Activated CD8-positive, alpha-beta T cell treated with anti-CD3 and anti-CD28 coated beads, Interleukin-2, amount 10 ng/mL, durations not matched to agents 7 days and 5 days (primary cell): ENCODE measurements around the gene NDUFS3. TPM values are rescaled to one million over a fixed set of nuclear protein-coding genes. Genes with fewer than 3 reads are reported as not detected.

Experiments
- ATAC-seq: fragments of 150-1000 bp; cut with Tn5 transposase; one replicate; pipeline ENCODE4 v1.10.0; 2021; ENCODE audit warnings: moderate library complexity
- CTCF ChIA-PET: fragments of 350-600 bp; sonication (Branson Sonifier 250); formaldehyde crosslinking; loops from one replicate; lab custom pipeline; 2021; ENCODE audit warnings: antibody characterized with exemption; lab: Charles Lee
- POLR2A ChIA-PET: fragments of 350-600 bp; sonication (Branson Sonifier 250); formaldehyde crosslinking; loops from one replicate; lab custom pipeline; 2021; ENCODE audit warnings: antibody characterized with exemption; lab: Charles Lee
- DNase-seq: peaks from one replicate; pipeline ENCODE4 v3.0.0-alpha.2; 2020
- H3K27ac Mint-ChIP-seq: one replicate; pipeline ENCODE4 v1.8.0; 2021; ENCODE audit warnings: mild to moderate bottlenecking, mixed read lengths
- H3K27me3 Mint-ChIP-seq: one replicate; pipeline ENCODE4 v1.8.0; 2021; ENCODE audit warnings: low read depth, mixed read lengths
- H3K36me3 Mint-ChIP-seq: one replicate; pipeline ENCODE4 v1.8.0; 2021; ENCODE audit warnings: low read depth, mixed read lengths
- H3K4me1 Mint-ChIP-seq: one replicate; pipeline ENCODE4 v1.8.0; 2021; ENCODE audit warnings: low read depth, mixed read lengths
- H3K4me3 Mint-ChIP-seq: one replicate; pipeline ENCODE4 v1.8.0; 2021; ENCODE audit warnings: mild to moderate bottlenecking, mixed read lengths
- H3K9me3 Mint-ChIP-seq: one replicate; pipeline ENCODE4 v1.8.0; 2022; ENCODE audit warnings: mixed read lengths; ENCODE audit not compliant: insufficient read depth
- total RNA-seq, 2 experiments: library from RNA; stranded (reverse); gene quantifications; one replicate each; pipeline ENCODE4 v1.2.3, GENCODE V29; 2021

NDUFS3 gene
- total RNA-seq, 2 experiments from 2014 or later: 114 to 121 TPM

GRCh38 chr11:47573321-47573720, 5.6 kb upstream of the NDUFS3 start:
- no peak for DNase-seq
- no peaks in the 10 kb centered on the region for H3K9me3 Mint-ChIP-seq
- CTCF ChIA-PET: interaction anchor here (1.7 kb wide), 1 partner anchor 19 kb away, joined by 6 read pairs; no protein-coding TSS in a partner anchor
- H3K4me1 Mint-ChIP-seq: peaks cover 18% of the 10 kb centered on the region
- H3K4me3 Mint-ChIP-seq: no peak overlapping the region
- POLR2A ChIA-PET: interaction anchor here (1.1 to 1.4 kb wide), 2 partner anchors 8 to 45 kb away, joined by 3 to 6 read pairs; partner anchors contain the start of gene PTPMT1
- peaks cover 71% of the 10 kb centered on the region for H3K36me3 Mint-ChIP-seq
- ATAC-seq: no peak
- H3K27ac Mint-ChIP-seq: no peak overlapping the region
- no peaks in the 10 kb centered on the region for H3K27me3 Mint-ChIP-seq

GRCh38 chr11:47577460-47578041, 1.3 kb upstream of the NDUFS3 start:
- H3K36me3 Mint-ChIP-seq: peaks cover 68% of the 10 kb centered on the region
- ATAC-seq (no peak), DNase-seq (no peak)
- peaks cover 33% of the 10 kb centered on the region for H3K4me1 Mint-ChIP-seq
- peak overlapping the region; percentile 63 for H3K27ac Mint-ChIP-seq
- POLR2A ChIA-PET: interaction anchor here (0.9 to 1.9 kb wide), 5 partner anchors 13 to 984 kb away, joined by 3 to 5 read pairs (median 5); partner anchors contain the start of genes AMBRA1 and PTPMT1
- no peaks in the 10 kb centered on the region for H3K9me3 Mint-ChIP-seq
- no peaks in the 10 kb centered on the region for H3K27me3 Mint-ChIP-seq
- CTCF ChIA-PET: interaction anchor here (0.8 to 1.9 kb wide), 3 partner anchors 14 to 275 kb away, joined by 3 to 6 read pairs (median 3); no protein-coding TSS in a partner anchor
- H3K4me3 Mint-ChIP-seq: peak overlapping the region; percentile 100

- Mint-ChIP-seq H3K27ac (no peak overlapping the region), H3K4me1 (peaks cover 29% of the 10 kb centered on the region), H3K4me3 (no peak overlapping the region), H3K9me3 (no peaks in the 10 kb centered on the region), H3K36me3 (peaks cover 43% of the 10 kb centered on the region), H3K27me3 (no peaks in the 10 kb centered on the region)
- ATAC-seq (no peak), DNase-seq (no peak)
- POLR2A ChIA-PET: interaction anchor here (0.8 kb wide), 1 partner anchor 73 kb away, joined by 3 read pairs; no protein-coding TSS in a partner anchor
- CTCF ChIA-PET: no interaction called here
Observed at GRCh38 chr11:47583844-47584243, 5.0 kb downstream of the NDUFS3 start.

GRCh38 chr11:47586098-47586855, 7.4 kb downstream of the NDUFS3 start, which contains the start of gene FAM180B:
Gene FAM180B (plus strand): TSS chr11:47586678. CDS start chr11:47586769, 91 bp downstream.
- H3K27ac Mint-ChIP-seq: peak within 1 kb of the TSS; percentile 64

GRCh38 chr11:47587039-47587716, 8.3 kb downstream of the NDUFS3 start:
- Mint-ChIP-seq H3K4me1 (peaks cover 29% of the 10 kb centered on the region), H3K27me3 (no peaks in the 10 kb centered on the region), H3K36me3 (peaks cover 25% of the 10 kb centered on the region), H3K9me3 (no peaks in the 10 kb centered on the region), H3K27ac (peak overlapping the region; percentile 64), H3K4me3 (no peak overlapping the region)
- ATAC-seq: peak; percentile 13
- POLR2A ChIA-PET: no interaction called here
- no peak for DNase-seq
- CTCF ChIA-PET: no interaction called here

More at GRCh38 chr11:47586098-47586855, 7.4 kb downstream of the NDUFS3 start, which contains the start of gene FAM180B:
- DNase-seq (no peak), ATAC-seq (peak; percentile 45)
- H3K9me3 Mint-ChIP-seq: no peaks in the 10 kb centered on the region
- no peak within 1 kb of the TSS for H3K4me3 Mint-ChIP-seq
- ChIA-PET CTCF (interaction anchor here (1.1 kb wide), 1 partner anchor 28 kb away, joined by 3 read pairs; no protein-coding TSS in a partner anchor), POLR2A (no interaction called here)
- no peaks in the 10 kb centered on the region for H3K27me3 Mint-ChIP-seq
- peaks cover 33% of the 10 kb centered on the region for H3K36me3 Mint-ChIP-seq
- H3K4me1 Mint-ChIP-seq: peaks cover 20% of the 10 kb centered on the region

- ATAC-seq (no peak), DNase-seq (no peak)
- Mint-ChIP-seq H3K27me3 (peaks cover under 1% of the 10 kb centered on the region), H3K9me3 (no peaks in the 10 kb centered on the region), H3K36me3 (peaks cover 21% of the 10 kb centered on the region), H3K27ac (no peak overlapping the region), H3K4me3 (no peak overlapping the region), H3K4me1 (peaks cover 32% of the 10 kb centered on the region)
- CTCF ChIA-PET: no interaction called here
- POLR2A ChIA-PET: no interaction called here
Observed at GRCh38 chr11:47587723-47588326, 9.0 kb downstream of the NDUFS3 start.

- H3K27ac Mint-ChIP-seq: no peak overlapping the region
- ChIA-PET CTCF (no interaction called here), POLR2A (no interaction called here)
- H3K27me3 Mint-ChIP-seq: peaks cover 12% of the 10 kb centered on the region
- H3K9me3 Mint-ChIP-seq: no peaks in the 10 kb centered on the region
- ATAC-seq (no peak), DNase-seq (no peak)
- peaks cover 10% of the 10 kb centered on the region for H3K36me3 Mint-ChIP-seq
- H3K4me3 Mint-ChIP-seq: no peak overlapping the region
- peaks cover 41% of the 10 kb centered on the region for H3K4me1 Mint-ChIP-seq
Observed at GRCh38 chr11:47589118-47589517, 10.2 kb downstream of the NDUFS3 start.

GRCh38 chr11:47589584-47589976, 10.7 kb downstream of the NDUFS3 start:
- ATAC-seq (no peak), DNase-seq (no peak)
- ChIA-PET CTCF (no interaction called here), POLR2A (no interaction called here)
- H3K4me1 Mint-ChIP-seq: peaks cover 41% of the 10 kb centered on the region
- H3K27me3 Mint-ChIP-seq: peaks cover 15% of the 10 kb centered on the region
- no peak overlapping the region for H3K27ac Mint-ChIP-seq
- H3K9me3 Mint-ChIP-seq: no peaks in the 10 kb centered on the region
- no peak overlapping the region for H3K4me3 Mint-ChIP-seq
- peaks cover 6% of the 10 kb centered on the region for H3K36me3 Mint-ChIP-seq

GRCh38 chr11:47589977-47590861, 11.3 kb downstream of the NDUFS3 start:
- peaks cover 2% of the 10 kb centered on the region for H3K36me3 Mint-ChIP-seq
- ATAC-seq (no peak), DNase-seq (no peak)
- peaks cover 41% of the 10 kb centered on the region for H3K4me1 Mint-ChIP-seq
- peaks cover 20% of the 10 kb centered on the region for H3K27me3 Mint-ChIP-seq
- no peaks in the 10 kb centered on the region for H3K9me3 Mint-ChIP-seq
- ChIA-PET CTCF (no interaction called here), POLR2A (no interaction called here)
- no peak overlapping the region for H3K4me3 Mint-ChIP-seq
- H3K27ac Mint-ChIP-seq: no peak overlapping the region

GRCh38 chr11:47591764-47592163, 12.9 kb downstream of the NDUFS3 start:
- DNase-seq (no peak), ATAC-seq (peak; percentile 34)
- Mint-ChIP-seq H3K4me1 (peaks cover 33% of the 10 kb centered on the region), H3K27me3 (peaks cover 27% of the 10 kb centered on the region), H3K27ac (peak overlapping the region; percentile 39), H3K36me3 (no peaks in the 10 kb centered on the region), H3K4me3 (no peak overlapping the region), H3K9me3 (no peaks in the 10 kb centered on the region)
- ChIA-PET POLR2A (interaction anchor here (0.6 to 1.1 kb wide), 2 partner anchors 13 to 404 kb away, joined by 3 to 7 read pairs; partner anchors contain the start of genes KBTBD4 and NDUFS3), CTCF (interaction anchor here (1.0 to 1.8 kb wide), 4 partner anchors 15 to 217 kb away, joined by 3 to 7 read pairs (median 4); no protein-coding TSS in a partner anchor)
